GM03348 (cell line): ENCODE data around the gene SH3PXD2A.
"Not testable (repeated sequence)": the region's sequence is repeated elsewhere in the genome, so short reads cannot be mapped to it uniquely, and the experiment has no call there.

Experiments
- DNase-seq: peaks from one replicate; pipeline ENCODE4 v3.0.0; 2012; ENCODE audit warnings: low spot score

Gene SH3PXD2A

DNA sequence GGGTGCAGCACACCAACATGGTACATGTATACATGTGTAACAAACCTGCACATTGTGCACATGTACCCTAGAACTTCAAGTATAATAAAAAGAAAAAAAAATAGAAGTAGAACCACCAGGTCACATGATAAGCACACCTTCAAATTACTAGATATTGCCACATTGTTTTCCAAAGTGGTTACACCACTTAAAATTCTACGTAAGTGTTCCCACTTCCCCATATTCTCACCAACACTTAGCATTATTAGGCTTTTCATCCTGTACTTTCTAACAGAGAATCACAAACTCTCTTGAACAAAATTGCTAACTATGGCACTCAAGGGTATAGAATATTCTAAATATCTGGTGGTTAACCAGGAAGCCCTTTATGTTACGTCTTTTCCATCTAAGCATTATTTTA is 22.6 kb downstream of the SH3PXD2A start:
- no peak for DNase-seq

DNA sequence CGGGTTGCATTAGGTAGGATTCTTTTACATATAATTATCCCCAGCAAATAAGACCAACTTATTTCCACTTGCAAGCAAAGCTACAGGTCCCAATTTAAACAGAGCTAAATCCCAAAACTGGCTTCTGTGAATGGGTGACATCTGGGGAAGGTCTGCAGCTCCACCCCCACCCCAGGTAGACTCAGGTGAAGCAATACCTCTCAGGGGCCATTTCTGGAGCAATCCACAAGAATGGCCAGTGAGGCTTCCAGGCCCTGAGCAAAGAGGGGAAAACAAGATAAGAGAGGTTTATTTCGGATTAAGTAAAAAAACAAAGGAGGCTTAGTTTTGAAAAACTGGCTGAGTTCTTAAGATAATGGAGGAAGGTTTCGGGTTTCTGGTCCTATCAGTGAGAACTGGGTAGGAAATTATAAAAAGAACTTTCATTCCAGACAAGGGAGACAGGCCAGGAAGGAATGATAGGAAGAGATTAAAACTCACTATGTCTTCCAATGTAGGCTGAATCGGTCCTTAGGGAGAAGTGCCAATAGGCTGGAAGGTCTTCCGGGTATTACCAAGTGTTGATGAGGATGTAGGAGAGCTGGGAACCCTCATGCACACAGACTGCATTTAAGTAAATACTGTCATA is 25.4 kb downstream of the SH3PXD2A start:
- no peak for DNase-seq

DNA sequence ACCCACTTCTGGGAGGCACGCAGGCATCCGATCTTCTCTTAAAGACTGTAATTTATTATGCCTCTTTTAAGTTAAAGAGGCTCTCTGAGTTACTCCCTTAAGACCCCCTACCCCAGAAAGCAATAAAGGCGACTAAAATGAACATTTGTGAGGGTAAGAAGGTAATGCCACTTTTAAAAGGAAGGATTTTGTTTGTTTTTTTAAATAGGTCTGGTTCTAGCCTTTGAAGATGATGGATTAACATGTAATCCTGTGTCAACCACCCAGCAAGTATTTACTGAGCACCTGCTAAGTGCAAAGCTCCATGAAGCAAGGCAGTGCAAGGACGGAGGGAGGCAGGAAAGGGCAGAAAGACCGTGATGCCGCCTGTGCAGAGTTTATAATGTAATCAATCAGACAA is 26.1 kb downstream of the SH3PXD2A start:
- DNase-seq: no peak

DNA sequence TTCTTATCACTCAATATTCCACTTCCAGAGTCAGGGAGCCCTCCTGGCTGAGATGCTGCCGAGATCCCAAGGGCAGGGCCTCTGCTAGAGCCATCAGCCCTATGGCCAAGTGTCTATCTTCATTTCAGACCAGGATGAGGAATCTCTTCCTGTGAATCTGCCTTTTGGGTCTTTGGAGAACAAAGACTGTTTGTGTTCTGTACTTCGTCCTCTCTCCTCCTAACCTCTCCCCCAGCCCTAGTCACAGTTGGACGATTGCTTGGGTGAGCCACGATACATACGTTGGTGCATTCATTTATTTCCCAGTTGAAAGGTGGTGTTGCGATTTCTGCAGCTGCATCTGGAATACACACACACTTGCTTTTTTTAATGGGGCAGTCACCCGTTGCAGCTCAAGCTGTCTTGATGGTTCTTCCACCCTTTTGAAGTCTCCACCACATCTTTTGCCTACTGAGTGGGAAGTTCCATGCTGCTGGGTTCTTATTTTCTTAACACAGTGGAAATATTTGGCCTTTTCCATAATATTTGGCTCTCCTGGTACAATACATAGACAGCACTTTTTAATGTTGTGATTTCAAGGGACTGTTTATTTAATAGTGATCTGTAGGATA is 26.7 kb downstream of the SH3PXD2A start:
- no peak for DNase-seq

DNA sequence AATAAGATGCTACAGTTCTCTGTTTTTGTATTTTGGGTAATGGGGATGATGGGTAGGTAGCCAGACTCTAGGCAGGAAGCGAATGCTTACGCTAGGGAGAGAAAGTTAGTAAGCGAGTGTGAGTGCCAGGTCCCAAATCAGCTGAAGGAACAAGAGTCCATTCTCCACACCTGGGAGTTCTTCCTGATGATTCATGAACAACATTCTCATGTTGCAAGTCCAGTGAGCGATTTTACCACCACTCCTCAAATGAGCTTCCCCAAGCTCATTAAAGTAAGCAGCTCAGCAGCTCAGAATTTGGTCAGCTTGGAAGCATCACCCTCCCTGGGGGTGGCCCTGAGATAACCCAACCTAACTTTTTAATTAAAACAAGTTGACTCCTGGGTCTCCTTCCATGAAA is 27.3 kb downstream of the SH3PXD2A start:
- DNase-seq: no peak

DNA sequence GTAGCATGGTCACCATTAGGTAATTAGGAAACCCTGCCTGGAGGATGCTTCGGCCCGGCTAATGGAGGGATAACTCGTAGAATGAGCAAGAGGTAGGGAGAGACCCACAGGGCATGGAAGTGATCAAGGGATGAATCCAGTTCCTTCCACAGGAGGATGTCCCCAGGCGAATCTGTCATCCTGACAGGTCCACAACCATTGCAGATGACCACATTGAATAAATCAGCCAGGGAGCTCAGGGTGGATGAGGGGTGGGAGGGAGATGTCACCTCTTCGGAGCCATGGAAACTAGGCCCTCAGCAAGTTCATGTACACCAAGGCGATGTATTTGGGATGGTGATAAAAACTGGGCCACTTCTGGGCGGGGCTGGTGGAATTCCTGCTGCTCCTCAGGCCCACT is 28.5 kb downstream of the SH3PXD2A start:
- no peak for DNase-seq

DNA sequence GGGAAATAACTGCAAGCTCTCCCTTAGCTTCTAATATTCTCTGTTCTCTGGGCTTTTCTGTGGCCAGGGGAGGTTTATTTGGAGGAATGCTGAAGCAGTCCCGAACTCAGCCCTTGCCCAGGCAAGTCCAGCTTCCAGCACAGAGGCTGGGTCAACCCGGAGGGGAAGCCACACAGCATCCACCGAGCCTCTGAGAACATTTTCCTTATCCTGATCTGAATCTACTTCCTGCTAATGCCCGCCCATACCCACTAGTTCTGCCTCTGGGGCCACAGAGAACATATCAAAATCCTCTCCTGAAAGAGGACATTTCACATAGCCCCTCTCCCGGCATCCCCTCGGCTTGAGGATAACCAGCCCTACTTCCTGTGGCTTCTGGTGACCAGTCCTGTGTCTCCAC is 31.1 kb downstream of the SH3PXD2A start:
- DNase-seq: no peak

DNA sequence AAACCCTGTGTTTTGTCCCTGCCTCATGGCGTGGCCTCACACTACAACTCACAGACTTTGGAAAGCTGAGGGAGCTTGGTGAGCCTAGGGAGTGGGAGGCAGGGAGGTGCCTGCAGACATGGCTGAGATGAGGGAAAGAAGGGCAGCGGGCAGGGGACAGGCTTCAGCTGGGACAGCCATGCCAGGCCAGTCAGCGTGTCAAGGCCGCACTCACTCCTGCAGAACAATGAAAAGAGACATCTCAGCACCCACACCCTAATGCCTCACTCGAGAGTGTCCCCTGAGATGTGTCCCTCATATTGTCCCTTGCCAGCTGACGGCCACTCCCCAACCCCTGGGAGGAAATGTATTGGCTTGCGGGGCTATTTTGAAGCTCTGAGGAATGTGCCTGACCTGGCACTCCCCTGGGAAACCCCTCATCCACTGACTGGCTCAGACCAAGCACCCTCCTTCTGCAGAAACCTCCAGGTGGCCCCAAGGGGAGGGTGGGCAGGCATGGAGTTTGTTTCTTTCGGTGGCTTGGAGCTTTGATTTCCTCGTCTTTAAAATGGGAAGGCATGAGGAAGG is 31.6 kb downstream of the SH3PXD2A start:
- DNase-seq: no peak

DNA sequence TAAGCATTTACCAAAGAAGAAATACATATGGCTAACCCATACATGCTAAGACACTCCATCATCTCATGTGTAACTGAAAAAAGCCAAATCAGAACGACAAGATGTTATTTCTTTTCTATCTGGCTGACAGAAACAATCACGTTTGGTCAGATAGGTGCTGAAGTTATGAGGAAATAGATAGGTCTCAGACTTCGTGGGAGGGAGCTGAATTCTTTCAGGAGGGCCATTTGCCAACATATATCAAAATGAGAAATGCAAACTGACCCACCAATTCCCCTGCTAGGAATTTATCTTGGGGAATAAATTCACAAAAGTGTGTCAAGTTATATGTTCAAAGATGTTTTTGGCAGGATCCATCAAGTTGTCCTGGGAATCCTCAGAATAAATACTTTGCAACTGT is 32.6 kb downstream of the SH3PXD2A start:
- no peak for DNase-seq

DNA sequence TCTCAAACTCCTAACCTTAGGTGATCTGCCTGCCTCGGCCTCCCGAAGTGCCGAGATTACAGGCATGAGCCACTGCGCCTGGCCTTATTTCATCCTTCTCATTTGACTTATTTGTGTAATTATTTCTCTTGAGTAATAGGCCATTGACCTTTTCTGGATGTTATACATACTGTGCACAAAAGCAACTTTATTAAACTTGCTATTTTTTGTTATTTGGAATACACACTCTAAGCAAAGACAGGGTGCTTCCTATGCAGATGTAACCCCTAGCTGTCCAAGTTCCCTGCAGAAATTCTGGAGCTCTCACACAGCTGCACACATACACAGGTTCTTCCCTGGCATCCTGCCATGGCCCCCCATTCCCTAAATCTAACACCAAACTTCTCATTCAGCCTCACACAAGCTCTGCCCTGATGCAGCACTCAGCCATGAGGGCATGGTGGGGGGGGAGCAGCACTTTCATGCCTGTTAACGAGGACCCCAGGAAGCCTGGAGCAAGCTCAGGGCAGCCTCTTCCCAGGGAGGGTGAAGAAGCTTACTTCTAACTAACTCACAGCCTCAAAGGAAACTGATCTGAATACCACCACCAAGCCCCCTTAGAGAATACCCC is 33.2 kb downstream of the SH3PXD2A start:
- no peak for DNase-seq

DNA sequence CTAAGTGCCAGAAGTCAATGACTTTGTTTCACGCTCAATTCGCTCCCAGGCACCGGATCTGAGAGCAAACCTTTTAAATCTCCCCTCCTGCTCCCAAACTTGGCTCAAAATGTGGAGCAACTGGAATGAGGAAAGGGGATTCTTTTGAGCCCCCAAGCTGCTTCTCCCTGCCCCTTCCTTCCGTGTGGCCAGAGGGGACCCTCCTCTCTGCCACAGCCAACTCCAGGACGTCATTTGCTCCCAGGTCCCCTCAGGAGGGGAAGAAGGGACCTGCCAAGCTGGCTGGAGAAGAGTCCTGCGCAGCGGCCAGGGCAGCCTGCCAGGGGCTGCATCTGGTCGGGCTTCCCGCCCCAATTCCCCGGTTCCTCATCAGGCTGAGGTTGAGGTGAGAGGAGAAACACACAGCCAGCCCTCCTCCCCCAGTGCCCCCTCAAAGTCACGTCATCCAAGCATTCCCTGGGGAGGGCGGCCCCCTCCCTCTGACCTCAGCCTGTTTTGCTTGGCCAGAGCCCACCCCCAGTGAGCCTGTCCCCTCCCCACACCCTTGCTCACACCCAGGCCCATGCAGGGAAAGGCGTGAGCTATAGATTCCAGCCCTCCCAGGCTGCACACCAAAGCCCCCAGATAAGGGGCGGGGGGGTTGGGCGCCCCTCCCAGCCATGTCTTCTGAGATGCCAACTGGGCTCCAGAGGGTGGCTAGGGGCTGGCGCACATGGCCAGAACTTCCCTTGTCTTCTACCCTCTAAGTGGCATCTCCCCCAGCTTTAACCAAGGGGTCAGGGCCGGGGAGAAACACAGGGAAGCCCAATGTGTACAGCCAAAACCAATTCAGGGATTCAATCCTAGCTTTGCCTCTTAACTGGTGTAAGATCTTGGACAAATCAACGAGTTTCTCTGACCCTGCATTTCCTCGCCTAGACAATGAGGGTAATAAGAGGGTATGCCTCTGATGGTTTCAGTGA is 35.0 kb downstream of the SH3PXD2A start:
- peak; percentile 79 for DNase-seq

DNA sequence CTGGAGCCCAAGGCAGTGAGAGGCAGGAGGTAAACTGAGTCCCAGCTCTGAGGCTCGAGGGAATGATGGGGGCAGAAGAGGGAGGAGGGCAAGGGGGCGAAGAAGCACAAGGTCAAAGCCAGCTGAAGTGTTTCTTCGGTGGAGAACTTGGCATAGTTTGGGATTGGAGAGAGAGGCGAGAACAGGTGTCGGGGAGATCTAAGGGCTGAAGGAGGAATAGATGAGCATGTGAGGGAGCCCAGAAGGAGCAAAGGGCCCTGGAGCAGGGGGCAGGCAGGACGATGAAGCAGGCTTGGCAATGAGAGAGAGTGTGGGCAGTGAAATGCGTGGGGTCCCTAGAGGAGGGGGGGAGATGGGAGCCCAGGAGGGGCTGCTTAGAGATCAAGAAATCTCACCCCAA is 35.9 kb downstream of the SH3PXD2A start:
- no peak for DNase-seq

DNA sequence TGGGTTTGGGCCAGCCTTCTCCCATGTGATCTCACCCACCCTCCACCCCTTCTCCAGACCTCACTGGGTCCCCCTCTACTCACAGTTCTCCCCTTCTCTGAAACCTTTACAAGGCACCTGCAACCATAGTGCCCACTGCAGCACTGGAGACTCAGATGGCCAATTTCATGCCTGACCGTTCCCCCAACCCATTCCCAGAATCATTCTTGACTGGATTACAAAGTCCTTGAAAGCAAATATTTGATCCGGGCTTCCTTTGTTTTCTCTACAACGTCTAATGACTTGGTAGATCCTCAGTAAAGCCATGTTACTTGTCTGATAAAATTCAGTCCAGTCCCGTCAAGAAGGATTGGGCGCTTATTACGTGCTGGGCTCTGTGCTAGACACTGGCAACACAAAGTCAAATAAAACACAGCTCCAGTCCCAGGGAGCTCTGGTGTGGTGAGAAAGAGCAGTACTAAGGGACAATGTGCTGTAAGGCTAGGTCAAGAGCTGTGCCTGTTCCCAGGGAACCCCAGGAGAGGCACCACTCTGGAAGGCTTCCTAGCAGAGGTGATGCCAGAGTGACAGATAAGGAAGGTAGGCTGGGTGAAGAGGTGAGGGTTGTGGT is 36.5 kb downstream of the SH3PXD2A start:
- no peak for DNase-seq

DNA sequence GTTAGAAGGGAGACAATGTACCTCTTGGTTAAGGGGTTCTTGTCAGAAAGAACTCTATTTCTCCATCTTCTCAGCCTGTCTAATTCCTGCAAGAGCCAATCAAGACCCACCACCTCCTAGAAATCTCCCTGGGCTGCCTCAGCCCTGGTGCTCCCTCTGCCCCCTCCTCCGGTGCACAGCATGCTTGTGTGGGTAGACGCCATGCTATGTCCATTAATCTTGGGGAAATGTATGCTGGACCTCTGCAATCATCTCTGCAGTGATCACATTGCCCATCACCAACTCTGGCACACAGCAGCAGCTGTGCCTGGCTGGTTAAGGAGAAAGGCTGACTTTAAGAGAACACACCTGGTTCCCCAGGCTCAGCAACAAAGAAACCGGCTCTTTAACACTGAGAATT is 37.3 kb downstream of the SH3PXD2A start:
- DNase-seq: no peak

DNA sequence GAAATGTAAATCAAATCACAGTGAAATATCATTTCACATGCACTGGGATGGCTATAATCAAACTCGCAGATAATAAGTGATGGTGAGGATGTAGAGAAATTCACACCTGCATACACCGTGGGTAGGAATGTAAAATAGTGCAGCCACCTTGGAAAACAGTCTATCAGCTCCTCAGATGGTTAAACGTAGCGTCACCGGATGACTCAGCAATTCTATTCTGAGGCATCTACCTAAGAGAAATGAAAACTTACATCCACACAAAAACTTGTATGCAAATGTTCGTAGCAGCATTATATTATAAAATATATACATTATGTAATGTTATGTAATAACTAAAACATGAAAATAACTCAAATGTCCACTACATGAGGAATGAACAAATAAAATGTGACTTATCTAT is 38.9 kb downstream of the SH3PXD2A start:
- no peak for DNase-seq

DNA sequence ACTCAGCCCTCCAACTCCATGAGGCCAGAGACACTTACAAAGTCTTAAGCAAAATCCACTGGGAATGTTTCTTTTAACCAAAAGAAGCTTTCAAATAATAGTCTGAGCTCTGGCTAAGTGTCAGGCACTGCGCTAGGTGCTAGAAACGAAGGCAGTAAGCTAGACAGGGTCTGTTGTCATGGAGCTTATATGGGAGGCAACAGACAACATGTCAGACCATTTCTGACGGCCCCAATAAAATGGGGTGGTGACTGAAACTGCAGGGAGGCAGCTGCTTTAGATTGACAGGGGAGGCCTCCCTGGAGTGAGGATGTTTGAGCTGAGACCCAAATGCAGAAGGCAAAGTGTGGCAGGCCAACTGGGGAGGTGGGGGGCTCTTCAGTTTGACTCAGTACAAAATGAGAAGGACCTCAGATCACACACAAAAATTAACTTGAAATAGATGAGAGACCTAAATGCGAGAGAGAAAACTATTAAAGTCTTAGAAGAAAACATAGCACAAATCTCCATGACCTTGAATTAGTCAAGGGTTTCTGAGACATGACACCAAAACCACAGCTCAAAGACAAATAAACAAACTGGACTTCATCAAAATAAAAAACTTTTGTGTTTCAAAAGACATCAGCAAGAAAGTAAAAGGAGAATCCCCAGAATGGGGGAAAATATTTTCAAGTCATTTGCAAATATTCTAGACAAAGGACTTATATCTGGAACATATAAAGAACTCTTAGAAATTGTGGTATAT is 40.6 kb downstream of the SH3PXD2A start:
- DNase-seq: no peak

DNA sequence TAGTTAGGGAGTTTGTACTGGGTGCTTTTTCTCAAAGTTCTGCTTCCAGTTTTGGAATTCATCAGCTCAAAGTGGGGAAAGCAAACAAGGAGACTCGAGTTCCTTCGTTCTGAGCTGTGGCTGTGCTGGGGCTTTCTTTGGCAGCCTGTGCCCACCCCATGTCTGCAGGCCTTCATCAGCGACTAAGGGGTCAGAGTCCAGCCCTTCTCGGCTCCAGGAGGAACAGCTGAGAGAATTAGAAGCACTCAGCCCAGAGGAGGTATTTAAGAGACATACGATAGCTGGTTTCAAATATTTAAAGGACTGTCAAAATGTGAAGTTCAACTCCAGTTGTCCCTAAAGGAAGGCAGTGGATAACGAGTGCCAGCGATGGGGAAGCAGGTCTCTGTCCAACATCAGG is 41.3 kb downstream of the SH3PXD2A start:
- no peak for DNase-seq

DNA sequence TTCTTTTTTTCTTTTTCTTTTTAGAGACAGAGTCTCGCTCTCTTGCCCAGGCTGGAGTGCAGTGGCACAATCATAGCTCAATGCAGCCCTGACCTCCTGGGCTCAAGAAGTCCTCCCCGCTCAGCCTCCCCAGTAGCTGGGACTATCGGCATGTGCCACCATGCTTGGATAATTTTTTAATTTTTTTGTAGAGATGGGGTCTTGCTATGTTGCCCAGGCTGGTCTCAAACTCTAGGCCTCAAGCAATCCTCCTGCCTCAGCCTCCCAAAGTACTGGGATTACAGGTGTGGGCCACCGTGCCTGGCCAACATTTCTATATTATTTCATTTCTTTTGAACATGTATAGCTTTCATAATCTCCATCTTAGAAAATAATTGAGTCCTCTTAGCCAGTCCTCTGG is 42.1 kb downstream of the SH3PXD2A start:
- not testable (repeated sequence) for DNase-seq

DNA sequence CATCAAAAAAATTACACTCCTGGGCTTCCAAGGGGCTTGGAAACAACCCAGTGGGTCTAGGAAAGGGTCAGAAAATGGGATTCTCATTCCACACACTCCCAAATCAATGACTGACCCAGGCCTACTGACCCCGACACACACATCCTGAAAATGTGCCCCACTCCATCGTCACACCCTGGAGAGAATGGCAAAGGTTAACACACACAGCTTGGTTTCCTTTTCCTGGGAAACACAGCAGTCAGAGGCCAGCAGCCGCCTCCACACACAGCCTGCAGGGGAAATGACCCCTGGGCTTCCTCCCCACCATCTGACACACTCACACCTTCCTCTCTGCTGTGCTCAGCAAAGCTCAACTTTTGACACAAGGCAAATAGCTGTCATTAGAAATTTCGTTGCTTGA is 42.9 kb downstream of the SH3PXD2A start:
- DNase-seq: no peak

DNA sequence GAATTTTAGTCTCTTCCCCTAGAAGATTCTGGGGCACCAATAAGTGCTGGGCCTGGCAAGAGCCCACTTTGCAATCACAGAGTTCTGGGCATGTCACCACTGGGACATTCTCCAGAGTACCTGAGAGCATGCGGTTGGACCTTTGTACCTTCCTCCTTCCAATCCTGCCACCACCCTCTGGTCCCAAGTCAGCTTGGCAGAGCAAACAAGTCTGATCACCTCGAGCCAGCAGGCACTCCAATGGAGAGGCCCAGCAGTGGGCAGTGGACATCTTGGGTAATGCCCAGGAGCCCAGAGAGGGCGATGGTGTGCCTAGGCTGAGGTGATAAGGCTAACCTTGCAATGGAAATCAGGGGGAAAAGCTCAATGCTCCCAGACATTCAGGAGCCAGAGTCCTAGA is 43.4 kb downstream of the SH3PXD2A start:
- DNase-seq: no peak

DNA sequence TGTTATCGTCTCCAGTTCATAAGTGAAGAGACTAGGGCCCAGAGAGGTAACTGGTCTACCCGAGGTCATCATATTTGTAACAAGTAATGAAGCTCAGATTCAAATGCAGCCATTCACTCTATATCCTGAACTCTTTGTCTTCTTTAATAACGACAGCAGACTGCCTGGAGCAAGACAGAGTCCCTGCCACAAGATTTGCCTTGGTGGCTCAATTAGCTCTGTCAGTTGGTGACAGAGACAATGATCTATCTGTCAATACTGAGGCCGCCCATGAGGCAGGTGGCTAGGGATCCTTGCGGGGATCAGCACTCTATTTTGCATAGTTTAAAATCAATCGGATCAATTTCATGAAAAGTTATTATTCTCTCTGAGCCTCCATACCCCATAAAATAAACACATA is 43.9 kb downstream of the SH3PXD2A start:
- no peak for DNase-seq
